ENCODE data around the gene LZTS3.

DNA sequence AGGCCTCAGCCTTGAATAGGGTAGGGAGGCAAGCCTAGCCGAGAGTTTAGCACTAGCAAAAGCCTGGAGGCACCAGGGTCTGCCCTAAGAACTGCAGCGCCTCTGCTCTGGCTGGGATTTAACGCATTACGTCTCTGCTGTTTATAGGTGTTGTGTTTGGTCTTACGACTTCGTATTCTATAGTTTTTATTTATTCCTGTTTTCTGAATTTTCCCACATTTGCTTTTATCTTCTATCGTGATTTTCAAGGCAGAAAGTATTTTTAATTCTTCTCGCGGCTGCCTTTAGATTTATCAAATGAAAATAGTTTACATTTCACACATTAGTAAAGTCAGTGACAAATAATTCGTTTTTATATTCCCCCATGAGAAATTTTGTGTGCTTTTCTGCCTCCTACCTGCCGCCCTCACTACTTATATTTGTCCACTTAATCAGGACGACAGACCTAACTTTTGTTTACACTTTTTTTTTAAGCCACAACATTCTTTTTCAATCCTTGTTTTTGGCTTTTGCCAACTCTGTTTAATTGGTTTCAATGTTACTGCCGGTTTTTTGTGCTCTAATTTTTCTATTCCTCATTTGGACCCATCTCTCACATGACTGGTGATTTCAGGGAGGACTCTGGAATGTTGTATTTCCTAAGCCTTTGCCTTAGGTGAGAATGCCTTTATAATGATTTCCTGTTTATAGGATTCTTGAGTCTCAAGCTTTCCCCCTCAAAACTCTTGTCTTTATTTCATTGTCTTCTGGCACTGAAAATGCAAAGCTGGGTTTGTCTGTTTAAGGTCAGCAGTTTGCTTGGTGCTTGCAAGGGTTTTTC lies 1.3 kb upstream of the LZTS3 start:
- TF ChIP-seq POLR2A (IDR thresholded peaks at IDR 0.05) = no peak
- no peak for TF ChIP-seq CTCF (IDR thresholded peaks at IDR 0.05)
- TF ChIP-seq EP300 (IDR thresholded peaks at IDR 0.05; ENCODE audit: low read depth) = no peak
